Measurements from ENCODE around the gene SLC8A3. TPM values are rescaled to one million over a fixed set of nuclear protein-coding genes. Genes with fewer than 3 reads are reported as not detected.
A peak's percentile ranks its signal among the peaks of the same experiment; 100 is the strongest.

Gene SLC8A3
- total RNA-seq, 1 donor, result under 0.01 TPM

GRCh38 chr14:70077720-70078119 is 111.0 kb downstream of the SLC8A3 start:
- no peaks in the 10 kb centered on the region for H4K20me1 ChIP-seq (ENCODE audit: insufficient read depth, low read length)
- no peak overlapping the region for H2AFZ ChIP-seq (ENCODE audit: low read length)
- no peak overlapping the region for H3K4me2 ChIP-seq (ENCODE audit: insufficient read depth, low read length)
- H3K4me1 ChIP-seq (ENCODE audit: insufficient read depth, low read length), result no peaks in the 10 kb centered on the region
- H3K4me3 ChIP-seq (ENCODE audit: insufficient read depth, low read length), result no peak overlapping the region
- peaks cover 4% of the 10 kb centered on the region for H3K27me3 ChIP-seq (ENCODE audit: insufficient read depth, low read length)
- H3K79me2 ChIP-seq (ENCODE audit: insufficient read depth, low read length), result no peaks in the 10 kb centered on the region
- H3K36me3 ChIP-seq (ENCODE audit: insufficient read depth, low read length), result no peaks in the 10 kb centered on the region
- TF ChIP-seq CTCF (IDR thresholded peaks at IDR 0.05; ENCODE audit: extremely low read depth, low read depth, low read length), result no peak
- no peak for DNase-seq (ENCODE audit: insufficient read length, low spot score, missing footprints)
- no peaks in the 10 kb centered on the region for H3K9me3 ChIP-seq (ENCODE audit: low read depth, low read length)
- H3K27ac ChIP-seq (ENCODE audit: low read depth, low read length), result no peak overlapping the region

GRCh38 chr14:70077005-70077404 is 111.7 kb downstream of the SLC8A3 start:
- H3K79me2 ChIP-seq (ENCODE audit: insufficient read depth, low read length), result no peaks in the 10 kb centered on the region
- peaks cover 4% of the 10 kb centered on the region for H3K27me3 ChIP-seq (ENCODE audit: insufficient read depth, low read length)
- no peak overlapping the region for H2AFZ ChIP-seq (ENCODE audit: low read length)
- H3K4me2 ChIP-seq (ENCODE audit: insufficient read depth, low read length), result no peak overlapping the region
- H3K36me3 ChIP-seq (ENCODE audit: insufficient read depth, low read length), result no peaks in the 10 kb centered on the region
- no peaks in the 10 kb centered on the region for H4K20me1 ChIP-seq (ENCODE audit: insufficient read depth, low read length)
- H3K4me3 ChIP-seq (ENCODE audit: insufficient read depth, low read length), result no peak overlapping the region
- no peak overlapping the region for H3K27ac ChIP-seq (ENCODE audit: low read depth, low read length)
- DNase-seq (ENCODE audit: insufficient read length, low spot score, missing footprints), result no peak
- TF ChIP-seq CTCF (IDR thresholded peaks at IDR 0.05; ENCODE audit: extremely low read depth, low read depth, low read length), result no peak
- no peaks in the 10 kb centered on the region for H3K9me3 ChIP-seq (ENCODE audit: low read depth, low read length)
- H3K4me1 ChIP-seq (ENCODE audit: insufficient read depth, low read length), result no peaks in the 10 kb centered on the region

GRCh38 chr14:70073924-70074566 is 114.7 kb downstream of the SLC8A3 start:
- H3K9me3 ChIP-seq (ENCODE audit: low read depth, low read length), result no peaks in the 10 kb centered on the region
- no peak for DNase-seq (ENCODE audit: insufficient read length, low spot score, missing footprints)
- H3K4me3 ChIP-seq (ENCODE audit: insufficient read depth, low read length), result no peak overlapping the region
- H4K20me1 ChIP-seq (ENCODE audit: insufficient read depth, low read length), result no peaks in the 10 kb centered on the region
- TF ChIP-seq CTCF (IDR thresholded peaks at IDR 0.05; ENCODE audit: extremely low read depth, low read depth, low read length), result peak; percentile 86
- H3K4me2 ChIP-seq (ENCODE audit: insufficient read depth, low read length), result no peak overlapping the region
- no peaks in the 10 kb centered on the region for H3K4me1 ChIP-seq (ENCODE audit: insufficient read depth, low read length)
- H2AFZ ChIP-seq (ENCODE audit: low read length), result no peak overlapping the region
- no peaks in the 10 kb centered on the region for H3K79me2 ChIP-seq (ENCODE audit: insufficient read depth, low read length)
- no peaks in the 10 kb centered on the region for H3K36me3 ChIP-seq (ENCODE audit: insufficient read depth, low read length)
- H3K27me3 ChIP-seq (ENCODE audit: insufficient read depth, low read length), result peaks cover 9% of the 10 kb centered on the region
- no peak overlapping the region for H3K27ac ChIP-seq (ENCODE audit: low read depth, low read length)

DNA sequence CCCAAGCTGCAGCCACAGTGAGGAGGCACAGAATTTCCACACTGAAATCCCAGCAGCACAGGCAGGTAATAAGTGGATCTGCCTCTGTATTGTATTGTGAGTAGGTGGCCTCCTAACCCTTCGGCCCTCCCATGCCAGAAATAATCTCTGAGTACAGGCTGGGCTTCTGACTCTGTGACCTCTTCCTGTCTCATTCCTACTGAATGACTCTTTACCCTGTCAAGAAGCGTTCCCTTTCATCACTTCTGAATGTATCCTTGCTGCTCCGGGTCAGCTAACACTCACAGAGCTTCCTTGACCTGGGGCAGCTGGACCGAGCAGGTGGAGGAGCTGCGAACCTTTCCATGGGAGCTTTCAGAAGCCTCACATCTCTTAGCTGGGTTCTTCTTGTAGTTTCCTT is 119.6 kb downstream of the SLC8A3 start:
- H4K20me1 ChIP-seq (ENCODE audit: insufficient read depth, low read length), result no peaks in the 10 kb centered on the region
- no peak overlapping the region for H3K4me3 ChIP-seq (ENCODE audit: insufficient read depth, low read length)
- H3K36me3 ChIP-seq (ENCODE audit: insufficient read depth, low read length), result no peaks in the 10 kb centered on the region
- H3K4me2 ChIP-seq (ENCODE audit: insufficient read depth, low read length), result no peak overlapping the region
- DNase-seq (ENCODE audit: insufficient read length, low spot score, missing footprints), result no peak
- no peaks in the 10 kb centered on the region for H3K79me2 ChIP-seq (ENCODE audit: insufficient read depth, low read length)
- H3K4me1 ChIP-seq (ENCODE audit: insufficient read depth, low read length), result no peaks in the 10 kb centered on the region
- no peak overlapping the region for H2AFZ ChIP-seq (ENCODE audit: low read length)
- no peak for TF ChIP-seq CTCF (IDR thresholded peaks at IDR 0.05; ENCODE audit: extremely low read depth, low read depth, low read length)
- H3K27ac ChIP-seq (ENCODE audit: low read depth, low read length), result no peak overlapping the region
- peaks cover 9% of the 10 kb centered on the region for H3K27me3 ChIP-seq (ENCODE audit: insufficient read depth, low read length)
- no peaks in the 10 kb centered on the region for H3K9me3 ChIP-seq (ENCODE audit: low read depth, low read length)

All from osteoblast (primary cell).